ENCODE measurements around the gene USP2. TPM values are rescaled to one million over a fixed set of nuclear protein-coding genes. Genes with fewer than 3 reads are reported as not detected.
A peak's percentile ranks its signal among the peaks of the same experiment; 100 is the strongest.
"Not testable (repeated sequence)": the region's sequence is repeated elsewhere in the genome, so short reads cannot be mapped to it uniquely, and the experiment has no call there.

Gene USP2
- total and polyA plus RNA-seq, 2 of the 8 experiments (the other 6 are each of a cell fraction or from before 2014, with no cell fraction given): 2.2 to 6.9 TPM

DNA sequence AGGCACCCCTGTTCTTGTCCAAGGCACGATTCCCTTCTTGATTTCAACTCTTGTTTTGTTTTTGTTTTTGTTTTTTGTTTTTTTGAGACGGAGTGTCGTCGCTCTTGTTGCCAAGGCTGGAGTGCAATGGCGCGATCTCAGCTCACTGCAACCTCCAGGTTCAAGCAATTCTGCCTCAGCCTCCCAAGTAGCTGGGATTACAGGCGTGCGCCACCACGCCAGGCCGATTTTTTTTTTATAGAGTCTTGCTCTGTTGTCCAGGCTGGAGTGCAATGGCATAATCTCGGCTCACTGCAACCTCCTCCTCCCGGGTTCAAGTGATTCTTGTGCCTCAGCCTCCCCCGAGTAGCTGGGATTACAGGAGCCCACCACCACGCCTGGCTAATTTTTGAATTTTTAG lies 1.0 kb upstream of the USP2 start:
- H3K27ac ChIP-seq (ENCODE audit: low read depth, low read length); H3K79me2 ChIP-seq (ENCODE audit: control insufficient read depth in 1 of 2, insufficient read depth in 2 of 2, low read length in 2 of 2); H3K56ac ChIP-seq (replicated peaks; ENCODE audit: insufficient read length, low read depth, low read length); H2AFZ ChIP-seq (ENCODE audit: low read length); H4K20me1 ChIP-seq (replicated peaks in 1 of 2; ENCODE audit: control insufficient read depth in 1 of 2, insufficient read depth in 2 of 2, low read length in 2 of 2); H4K8ac ChIP-seq (ENCODE audit: extremely low read depth, insufficient read depth, low read length); H3K18ac ChIP-seq (ENCODE audit: extremely low read depth, low read length); H4K5ac ChIP-seq (ENCODE audit: insufficient read length, low read depth, low read length); H2BK15ac ChIP-seq (ENCODE audit: low read length); H3K9me3 ChIP-seq (ENCODE audit: insufficient read depth in 2 of 2, low read depth in 1 of 2, low read length in 1 of 2); H2BK20ac ChIP-seq (ENCODE audit: low read length); DNase-seq (ENCODE audit: low read depth in 1 of 2, low spot score in 2 of 2); H2BK120ac ChIP-seq (replicated peaks; ENCODE audit: low read depth, low read length); H2AK5ac ChIP-seq (ENCODE audit: low read depth, low read length); H3K14ac ChIP-seq (ENCODE audit: insufficient read length); H3K4ac ChIP-seq (replicated peaks; ENCODE audit: insufficient read length, low read depth, low read length); H3K79me1 ChIP-seq (ENCODE audit: low read depth, low read length); FAIRE-seq; H3K36me3 ChIP-seq (ENCODE audit: control insufficient read depth in 2 of 4, insufficient read depth in 4 of 4, low read length in 3 of 4); H2BK12ac ChIP-seq (ENCODE audit: low read depth, low read length); H3K9ac ChIP-seq (replicated peaks in 1 of 4; ENCODE audit: extremely low read depth in 1 of 4, low read depth in 3 of 4, low read length in 3 of 4); H4K91ac ChIP-seq (replicated peaks; ENCODE audit: insufficient read length, low read length); H2BK5ac ChIP-seq (ENCODE audit: low read depth, low read length); H3K23ac ChIP-seq (ENCODE audit: insufficient read length): not testable (repeated sequence)
- ChIA-PET POLR2A (ENCODE audit: partially characterized antibody) (interaction anchor here (0.7 to 2.9 kb wide), 5 partner anchors 8 to 89 kb away, joined by 3 to 12 read pairs (median 3); partner anchors contain the start of gene THY1), CTCF (ENCODE audit: partially characterized antibody) (interaction anchor here (0.6 to 26.3 kb wide), 19 partner anchors 9 to 356 kb away, joined by 3 to 474 read pairs (median 9); partner anchors contain the start of genes C1QTNF5, MFRP and NECTIN1)
- Histone ChIP-seq H3K27me3 (replicated peaks in 1 of 4; ENCODE audit: control insufficient read depth in 3 of 4, extremely low read depth in 1 of 4, insufficient read depth in 3 of 4, low read length in 3 of 4) (peaks cover 0 to 12% (median 8%) of the 10 kb centered on the region in 4 experiments; a peak in 6 of 7 replicates), H3K4me3 (ENCODE audit: extremely low read depth in 1 of 4, insufficient read depth in 2 of 4, low read depth in 3 of 4, low read length in 4 of 4) (peak overlapping the region in 2 of 4 experiments; percentile 62 to 66; a peak in 4 of 8 replicates), H3K4me2 (ENCODE audit: insufficient read depth in 1 of 2, low read depth in 2 of 2, low read length in 2 of 2) (peak overlapping the region; percentile 88 to 97), H3K23me2 (ENCODE audit: low read depth, low read length) (peaks cover 21% of the 10 kb centered on the region), H3K4me1 (replicated peaks in 1 of 4; ENCODE audit: control insufficient read depth in 3 of 4, insufficient read depth in 4 of 4, low read length in 3 of 4) (peaks cover 9 to 27% (median 23%) of the 10 kb centered on the region in 4 experiments)
- 93% methylated on average over 14 of the region's 14 CpGs; no CpG with 5 or more reads in 1 of the 2 experiments for WGBS, 2 experiments (ENCODE audit: extremely low coverage in 1 of 2, insufficient coverage in 1 of 2, insufficient read length in 1 of 2, insufficient replicate concordance in 2 of 2, low coverage in 1 of 2, low lambda C conversion rate in 2 of 2, missing lambda C conversion rate in 1 of 2)
